Measurements from ENCODE around the gene PCNA. TPM values are rescaled to one million over a fixed set of nuclear protein-coding genes. Genes with fewer than 3 reads are reported as not detected.

Gene PCNA
- total and polyA plus RNA-seq, 4 donors, result 47.9 to 74.1 (median 58.6) TPM

- Histone ChIP-seq H3K9me3 (ENCODE audit: control insufficient read depth in 4 of 4, insufficient read depth in 3 of 4, low read length in 3 of 4) (no peaks in the 10 kb centered on the region), H3K4me1 (ENCODE audit: control insufficient read depth in 5 of 5, insufficient read depth in 5 of 5, low read length in 5 of 5) (peaks cover 0 to 2% (median 0%) of the 10 kb centered on the region in 5 donors), H3K27me3 (ENCODE audit: control insufficient read depth in 3 of 3, insufficient read depth in 3 of 3, low read length in 2 of 3) (no peaks in the 10 kb centered on the region), H3K27ac (ENCODE audit: low read depth in 1 of 2, low read length in 1 of 2) (no peak overlapping the region), H3K36me3 (ENCODE audit: control insufficient read depth in 4 of 4, insufficient read depth in 4 of 4, low read length in 4 of 4) (peaks cover 3 to 27% (median 17%) of the 10 kb centered on the region in 4 donors), H3K9ac (ENCODE audit: insufficient read depth in 1 of 2, low read length in 2 of 2) (no peak overlapping the region), H3K4me3 (no peak overlapping the region)
- 93 to 94% methylated on average over 3 of the region's 3 CpGs for WGBS, 2 donors
- TF ChIP-seq CTCF (IDR thresholded peaks at IDR 0.05; ENCODE audit: control extremely low read depth, extremely low read depth), result no peak
- DNase-seq, result no peak
- ATAC-seq (ENCODE audit: insufficient read depth, low FRiP score), result no peak
Measured at GRCh38 chr20:5095931-5096330, 23.8 kb downstream of the PCNA start.

GRCh38 chr20:5095454-5095853 is 24.3 kb downstream of the PCNA start:
- no peak for ATAC-seq (ENCODE audit: insufficient read depth, low FRiP score)
- peaks cover 0 to 2% (median 0%) of the 10 kb centered on the region in 5 donors for H3K4me1 ChIP-seq (ENCODE audit: control insufficient read depth in 5 of 5, insufficient read depth in 5 of 5, low read length in 5 of 5)
- no peak overlapping the region for H3K27ac ChIP-seq (ENCODE audit: low read depth in 1 of 2, low read length in 1 of 2)
- TF ChIP-seq CTCF (IDR thresholded peaks at IDR 0.05; ENCODE audit: control extremely low read depth, extremely low read depth), result no peak
- no peaks in the 10 kb centered on the region for H3K9me3 ChIP-seq (ENCODE audit: control insufficient read depth in 4 of 4, insufficient read depth in 3 of 4, low read length in 3 of 4)
- peaks cover 3 to 24% (median 16%) of the 10 kb centered on the region in 4 donors for H3K36me3 ChIP-seq (ENCODE audit: control insufficient read depth in 4 of 4, insufficient read depth in 4 of 4, low read length in 4 of 4)
- DNase-seq, result no peak
- no peak overlapping the region for H3K9ac ChIP-seq (ENCODE audit: insufficient read depth in 1 of 2, low read length in 2 of 2)
- H3K4me3 ChIP-seq, result no peak overlapping the region
- H3K27me3 ChIP-seq (ENCODE audit: control insufficient read depth in 3 of 3, insufficient read depth in 3 of 3, low read length in 2 of 3), result no peaks in the 10 kb centered on the region
- WGBS, 2 donors, result 87 to 92% methylated on average over 3 of the region's 3 CpGs

- no peak overlapping the region for H3K4me3 ChIP-seq
- H3K27me3 ChIP-seq (ENCODE audit: control insufficient read depth in 3 of 3, insufficient read depth in 3 of 3, low read length in 2 of 3), result no peaks in the 10 kb centered on the region
- no peak for DNase-seq
- H3K36me3 ChIP-seq (ENCODE audit: control insufficient read depth in 4 of 4, insufficient read depth in 4 of 4, low read length in 4 of 4), result peaks cover 3 to 15% (median 11%) of the 10 kb centered on the region in 4 donors
- no peak for TF ChIP-seq CTCF (IDR thresholded peaks at IDR 0.05; ENCODE audit: control extremely low read depth, extremely low read depth)
- ATAC-seq (ENCODE audit: insufficient read depth, low FRiP score), result no peak
- no peak overlapping the region for H3K9ac ChIP-seq (ENCODE audit: insufficient read depth in 1 of 2, low read length in 2 of 2)
- no peaks in the 10 kb centered on the region for H3K9me3 ChIP-seq (ENCODE audit: control insufficient read depth in 4 of 4, insufficient read depth in 3 of 4, low read length in 3 of 4)
- WGBS, 2 donors, result 67 to 77% methylated on average over 4 of the region's 4 CpGs
- H3K4me1 ChIP-seq (ENCODE audit: control insufficient read depth in 5 of 5, insufficient read depth in 5 of 5, low read length in 5 of 5), result peaks cover 0 to 1% (median 0%) of the 10 kb centered on the region in 5 donors
- H3K27ac ChIP-seq (ENCODE audit: low read depth in 1 of 2, low read length in 1 of 2), result no peak overlapping the region
Measured at GRCh38 chr20:5092765-5093339, 26.9 kb downstream of the PCNA start.

- no peak for TF ChIP-seq CTCF (IDR thresholded peaks at IDR 0.05; ENCODE audit: control extremely low read depth, extremely low read depth)
- DNase-seq, result no peak
- Histone ChIP-seq H3K27ac (ENCODE audit: low read depth in 1 of 2, low read length in 1 of 2) (no peak overlapping the region), H3K9ac (ENCODE audit: insufficient read depth in 1 of 2, low read length in 2 of 2) (no peak overlapping the region), H3K9me3 (ENCODE audit: control insufficient read depth in 4 of 4, insufficient read depth in 3 of 4, low read length in 3 of 4) (no peaks in the 10 kb centered on the region), H3K36me3 (ENCODE audit: control insufficient read depth in 4 of 4, insufficient read depth in 4 of 4, low read length in 4 of 4) (peaks cover 3 to 15% (median 9%) of the 10 kb centered on the region in 4 donors), H3K4me1 (ENCODE audit: control insufficient read depth in 5 of 5, insufficient read depth in 5 of 5, low read length in 5 of 5) (peaks cover 0 to 1% (median 0%) of the 10 kb centered on the region in 5 donors), H3K4me3 (no peak overlapping the region), H3K27me3 (ENCODE audit: control insufficient read depth in 3 of 3, insufficient read depth in 3 of 3, low read length in 2 of 3) (no peaks in the 10 kb centered on the region)
- ATAC-seq (ENCODE audit: insufficient read depth, low FRiP score), result no peak
- WGBS, 2 donors, result 76 to 89% methylated on average over 6 of the region's 6 CpGs
Measured at GRCh38 chr20:5091902-5092301, 27.9 kb downstream of the PCNA start.

Measured in lung (tissue), 12 donors.